NCI-H2081 (cell line): ENCODE measurements around the gene SLC1A2.

Source experiments
- DNase-seq, 2 experiments: peaks; one replicate each; lab custom pipeline; 2025; lab: John Stamatoyannopoulos, UW

SLC1A2 gene

GRCh38 chr11:35270342-35270741, 149.0 kb downstream of the SLC1A2 start:
- DNase-seq, result no peak

GRCh38 chr11:35267504-35267903, 151.9 kb downstream of the SLC1A2 start:
- DNase-seq, result no peak

DNA sequence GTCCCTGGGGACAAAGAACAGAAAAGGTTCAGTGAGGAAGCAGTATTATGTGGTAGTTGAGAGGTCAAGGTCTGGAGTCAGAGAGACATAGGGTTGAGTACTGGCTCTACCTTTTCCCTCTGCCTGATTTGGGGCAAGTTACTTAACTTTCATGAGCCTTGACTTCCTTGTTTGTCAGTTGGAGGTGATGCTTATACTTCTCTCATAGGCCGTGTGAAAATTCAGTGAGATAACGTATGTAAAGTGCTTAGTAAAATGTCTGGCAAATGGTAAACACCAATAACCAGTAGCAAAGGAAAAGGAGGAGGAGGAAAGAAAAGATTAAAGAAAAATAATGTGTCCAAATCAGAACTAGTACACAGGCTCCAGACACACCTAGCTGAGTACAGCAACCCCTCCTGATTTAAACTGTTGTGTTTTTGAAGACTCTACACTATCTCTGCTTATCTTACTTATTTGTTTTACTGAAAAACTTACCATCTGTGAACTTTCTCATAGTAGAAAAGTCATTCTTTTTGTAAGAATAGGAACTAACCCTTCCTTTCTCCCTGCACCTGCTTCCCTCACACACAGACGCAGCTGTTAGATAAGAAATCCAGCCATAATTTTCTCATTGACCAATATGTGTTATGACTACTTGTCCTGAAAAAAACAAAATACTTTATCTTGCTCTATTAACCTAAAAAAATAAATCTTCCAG, 153.5 kb downstream of the SLC1A2 start:
- no peak for DNase-seq

DNA sequence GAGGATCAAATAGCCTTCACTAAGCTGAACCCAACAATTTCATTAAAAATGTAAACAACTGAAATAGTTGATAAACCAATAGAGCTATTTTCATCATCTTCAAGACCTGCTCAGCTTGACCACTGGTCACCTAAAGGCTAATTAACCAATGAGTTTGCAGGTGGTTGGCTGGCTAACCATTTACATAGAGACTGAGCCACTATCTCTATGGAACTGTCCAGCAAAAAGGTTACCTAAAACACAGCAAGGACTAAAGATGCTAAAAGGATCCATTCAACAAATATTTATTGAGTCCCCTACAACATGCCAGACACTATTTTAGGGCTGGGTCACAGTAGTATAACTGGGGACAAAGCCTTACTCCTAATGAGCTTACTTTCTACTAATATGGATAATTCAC, 156.6 kb downstream of the SLC1A2 start:
- DNase-seq, result no peak

- no peak for DNase-seq
Measured at GRCh38 chr11:35262056-35262455, 157.3 kb downstream of the SLC1A2 start.

GRCh38 chr11:35261197-35261596, 158.2 kb downstream of the SLC1A2 start:
- DNase-seq, result no peak

GRCh38 chr11:35260342-35260985, 158.9 kb downstream of the SLC1A2 start:
- DNase-seq, result no peak

DNA sequence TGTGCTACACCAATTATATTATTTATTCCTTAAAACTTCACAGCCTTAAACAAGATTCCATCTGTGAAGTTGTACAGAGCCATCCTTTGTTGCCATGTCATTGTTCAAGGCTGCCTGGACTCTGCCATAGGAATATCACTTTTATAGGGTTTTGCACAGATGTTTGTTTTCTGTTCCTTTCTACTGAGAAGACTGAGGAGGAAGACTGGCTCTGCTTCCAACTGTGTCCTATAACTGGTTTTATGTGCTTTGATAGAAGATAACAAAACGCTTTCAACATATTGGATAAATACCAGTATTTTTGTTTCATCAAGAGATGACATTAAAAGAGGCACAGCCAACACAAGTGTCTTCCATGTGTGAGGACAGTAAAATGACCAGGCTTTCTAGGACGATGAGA, 159.8 kb downstream of the SLC1A2 start:
- no peak for DNase-seq

DNA sequence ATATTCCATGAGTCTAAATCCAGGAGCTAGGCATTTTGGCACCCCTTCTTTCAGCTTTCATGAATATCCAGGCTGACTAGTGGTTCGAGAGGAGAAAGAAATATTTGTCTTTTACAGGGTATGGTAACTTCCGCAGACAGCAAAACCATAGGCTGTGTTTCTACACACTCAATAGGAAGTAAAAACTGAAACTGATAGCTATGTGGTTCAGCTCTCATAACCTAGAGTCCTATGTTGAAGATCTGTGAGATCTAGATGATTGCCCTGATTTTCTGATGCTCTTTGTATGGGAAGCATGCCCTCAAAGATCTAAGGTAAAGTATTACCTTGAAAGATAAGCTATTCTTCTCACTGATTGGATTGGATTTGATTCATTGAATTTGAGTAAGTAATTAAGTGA, 162.1 kb downstream of the SLC1A2 start:
- no peak for DNase-seq

DNA sequence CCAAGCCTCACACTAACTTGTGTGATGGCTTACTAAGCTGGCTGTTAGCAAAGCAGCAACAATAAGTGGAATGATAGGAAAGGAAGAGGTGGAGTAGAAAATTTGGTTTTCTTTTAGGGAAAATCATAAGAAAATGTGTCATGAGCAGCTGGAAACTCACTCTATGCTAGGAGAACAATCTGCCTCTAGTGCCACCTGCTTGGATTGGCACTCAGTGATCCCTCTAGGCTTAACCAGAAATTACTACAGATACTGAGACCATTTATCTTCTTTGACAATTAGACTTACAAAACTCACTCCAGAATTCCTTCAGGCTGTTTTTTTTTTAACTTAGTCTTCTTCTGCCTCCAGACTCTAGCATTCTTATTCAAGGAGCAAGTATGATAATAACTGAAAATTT, 163.1 kb downstream of the SLC1A2 start:
- no peak for DNase-seq

DNA sequence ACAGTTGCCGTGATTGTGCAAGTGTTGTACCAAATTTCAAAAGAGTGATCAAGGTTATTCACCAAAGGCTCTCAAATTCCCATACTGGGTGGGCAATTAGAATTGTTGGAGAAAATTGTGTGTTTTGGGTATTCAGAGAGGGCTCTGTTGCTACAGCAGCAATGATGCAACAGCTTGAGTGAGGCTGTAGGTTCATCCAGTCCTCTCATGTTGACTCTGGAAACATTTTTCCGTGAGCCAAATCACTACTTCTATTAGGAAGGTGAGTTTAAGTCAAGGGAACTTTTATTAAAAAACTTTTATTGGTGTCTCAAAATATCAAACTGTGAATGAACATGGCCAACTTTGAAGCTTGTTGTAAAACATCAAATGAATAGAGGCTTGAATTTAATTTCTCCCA, 163.8 kb downstream of the SLC1A2 start:
- no peak for DNase-seq

DNA sequence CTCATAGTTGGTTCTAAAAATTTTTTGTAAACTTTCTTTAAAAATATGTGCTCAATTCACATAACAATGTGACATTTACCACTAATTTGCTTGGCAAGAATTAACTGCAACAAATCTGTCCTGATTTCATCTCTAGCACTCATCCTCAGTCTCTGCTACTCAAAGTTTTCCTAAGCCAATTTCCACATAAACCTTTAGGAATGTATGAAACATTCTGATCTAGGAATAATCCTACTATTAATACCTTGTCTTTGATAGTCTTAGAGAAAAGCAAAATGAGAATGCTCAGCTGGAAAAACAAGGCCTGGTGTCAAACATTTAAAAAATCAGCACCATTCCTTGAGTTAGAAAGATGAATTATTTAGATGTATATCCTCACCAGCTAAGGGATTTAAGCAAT, 166.1 kb downstream of the SLC1A2 start:
- DNase-seq, result no peak

DNA sequence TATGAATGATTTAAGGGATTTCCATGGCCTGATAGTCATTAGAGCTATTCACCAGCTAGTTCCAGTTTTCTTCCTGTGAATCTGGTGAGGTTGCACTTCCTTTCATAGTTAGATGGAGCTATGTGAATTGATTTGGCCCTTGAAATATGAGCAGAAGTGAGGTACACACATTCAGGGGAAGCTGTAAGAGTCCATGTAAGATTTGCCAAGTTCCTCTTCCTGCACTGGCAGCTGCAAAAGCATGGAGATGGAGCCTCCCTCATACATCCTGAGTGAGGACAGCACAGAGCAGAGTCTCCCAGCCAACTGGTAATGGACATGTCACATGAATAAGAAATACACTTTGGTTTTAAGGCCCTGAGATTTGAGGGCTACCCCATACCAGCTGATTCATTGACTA, 168.7 kb downstream of the SLC1A2 start:
- no peak for DNase-seq

- DNase-seq, result no peak
Measured at GRCh38 chr11:35250192-35250591, 169.2 kb downstream of the SLC1A2 start.

DNA sequence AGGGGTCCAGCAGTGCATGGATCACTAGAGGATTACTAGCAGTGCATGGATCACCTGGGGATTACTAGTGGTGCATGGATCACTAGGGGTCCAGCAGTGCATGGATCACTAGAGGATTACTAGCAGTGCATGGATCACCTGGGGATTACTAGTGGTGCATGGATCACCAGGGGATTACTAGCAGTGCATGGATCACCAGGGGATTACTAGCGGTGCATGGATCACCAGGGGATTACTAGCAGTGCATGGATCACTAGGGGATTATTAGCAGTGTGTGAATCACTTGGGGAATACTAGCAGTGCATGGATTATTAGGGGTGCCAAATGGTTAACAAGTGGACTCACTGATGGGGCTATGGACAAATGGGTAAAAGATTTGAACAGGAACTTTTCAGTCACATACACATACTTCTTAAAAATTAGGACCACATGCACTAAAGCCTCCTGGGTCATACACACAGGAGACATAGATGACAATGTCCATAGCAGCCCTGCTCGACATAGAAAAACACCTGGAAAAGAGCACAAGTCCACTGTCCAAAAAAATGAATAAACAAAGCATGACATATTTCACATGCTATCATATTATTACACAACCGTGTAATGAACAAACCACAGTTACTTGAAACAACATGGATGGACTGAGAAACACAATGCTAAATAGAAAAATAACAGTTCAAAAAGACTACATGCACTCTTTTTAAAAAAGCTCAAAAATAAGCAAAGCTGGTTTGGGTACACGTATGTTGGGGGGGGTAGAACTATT, 170.6 kb downstream of the SLC1A2 start:
- DNase-seq, result no peak

DNA sequence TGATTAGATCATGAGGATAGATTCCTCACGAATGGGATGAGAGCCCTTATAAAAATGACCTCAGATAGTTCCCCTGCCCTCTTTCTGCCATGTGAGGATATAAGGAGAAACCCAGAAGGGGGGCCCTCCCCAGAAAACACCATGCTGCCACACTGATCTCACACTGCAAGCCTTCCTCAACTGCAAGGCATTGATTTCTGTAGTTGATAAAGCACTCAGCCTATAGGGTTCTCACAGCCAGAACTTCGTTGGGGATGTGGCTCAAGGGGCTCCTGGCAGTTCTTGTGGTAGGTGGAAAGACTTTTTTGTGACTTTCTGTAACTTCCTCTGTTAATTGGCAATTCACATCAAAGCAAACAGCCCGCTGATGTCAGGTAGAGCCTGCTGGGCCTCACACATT, 171.5 kb downstream of the SLC1A2 start:
- DNase-seq, result no peak

DNA sequence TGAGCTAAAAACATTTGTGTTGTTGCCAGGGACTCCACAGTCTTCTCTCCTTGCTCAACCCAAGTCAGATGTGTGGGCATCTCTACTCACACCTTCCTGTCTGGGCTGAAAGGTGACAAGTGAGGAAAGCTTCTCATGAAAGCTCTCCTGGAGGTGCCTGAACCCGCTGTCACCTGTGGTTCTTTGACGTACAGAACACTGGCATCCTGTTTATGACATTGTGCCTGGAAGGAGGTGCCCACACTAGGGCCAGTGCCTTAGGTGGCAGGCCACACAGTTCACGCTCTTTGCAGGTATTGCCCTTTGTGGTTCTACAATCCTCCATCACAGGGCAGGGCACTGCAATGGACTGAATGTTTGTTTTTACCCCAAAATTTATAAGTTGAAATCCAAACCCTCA, 171.9 kb downstream of the SLC1A2 start:
- DNase-seq, result no peak

GRCh38 chr11:35246745-35247144, 172.6 kb downstream of the SLC1A2 start:
- DNase-seq, result no peak

GRCh38 chr11:35245786-35246185, 173.6 kb downstream of the SLC1A2 start:
- DNase-seq, result no peak

DNA sequence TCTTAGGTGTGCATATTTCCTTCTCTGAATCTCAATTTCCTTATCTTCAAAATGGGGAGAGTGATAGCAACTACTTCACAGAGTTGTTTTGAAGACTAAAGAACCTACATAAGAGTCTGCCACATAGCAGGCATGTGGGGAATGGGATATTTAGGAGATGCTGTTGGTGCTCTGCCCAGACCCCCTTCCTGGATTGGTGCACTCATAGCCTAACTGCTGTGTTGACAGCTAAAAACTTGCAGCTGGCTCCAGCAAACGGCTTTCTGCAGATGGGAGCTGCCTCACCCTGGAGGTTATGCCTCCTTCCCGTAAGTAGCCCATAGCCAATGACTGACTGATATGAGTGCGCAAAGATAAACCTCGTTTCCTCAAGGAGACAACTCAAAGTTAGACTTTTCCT, 174.3 kb downstream of the SLC1A2 start:
- DNase-seq, result no peak

- no peak for DNase-seq
Measured at GRCh38 chr11:35243774-35244173, 175.6 kb downstream of the SLC1A2 start.

GRCh38 chr11:35242412-35243242, 176.7 kb downstream of the SLC1A2 start:
- no peak for DNase-seq
